Caco-2 (cell line): ENCODE measurements around the gene TRPM2. TPM values are rescaled to one million over a fixed set of nuclear protein-coding genes. Genes with fewer than 3 reads are reported as not detected.
A peak's percentile ranks its signal among the peaks of the same experiment; 100 is the strongest.

Experiments used
- BruUV-seq: library from RNA; stranded (reverse); fragments of 400-500 nt; replicated peaks from 2 replicates; lab custom pipeline; 2021; lab: Mats Ljungman, UMichigan
- CTCF ChIA-PET: fragments of 300-600 bp; sonication (Branson Sonifier 250); formaldehyde crosslinking; loops from one replicate; lab custom pipeline; 2022; ENCODE audit warnings: antibody characterized with exemption; lab: Charles Lee
- POLR2A ChIA-PET: fragments of 300-600 bp; sonication (Branson Sonifier 250); formaldehyde crosslinking; loops from one replicate; lab custom pipeline; 2022; ENCODE audit warnings: antibody characterized with exemption; lab: Charles Lee
- DNase-seq, 2 experiments: peaks; one replicate each; pipeline versions ENCODE4 v3.0.0 to v3.0.0-alpha.2; 2020 to 2022
- H3K27me3 ChIP-seq: replicated peaks from 2 replicates; pipeline ENCODE4 v1.6.0; 2011; ENCODE audit warnings: low read length; ENCODE audit not compliant: control insufficient read depth, insufficient read depth
- H3K36me3 ChIP-seq: 2 replicates; pipeline ENCODE4 v1.5.1; 2011; ENCODE audit warnings: low read length; ENCODE audit not compliant: control insufficient read depth, insufficient read depth
- H3K4me1 ChIP-seq: fragments of 250-450 bp; sonication (Bioruptor Pico); 2 replicates; pipeline ENCODE4 v1.5.1; 2020; ENCODE audit warnings: mild to moderate bottlenecking
- H3K4me3 ChIP-seq: 2 replicates; pipeline ENCODE4 v1.5.1; 2011; ENCODE audit warnings: low read depth, mild to moderate bottlenecking, control low read depth, low read length
- H3K9me3 ChIP-seq: fragments of 250-450 bp; sonication (Bioruptor Pico); 2 replicates; pipeline ENCODE4 v1.5.1; 2020; ENCODE audit warnings: mild to moderate bottlenecking, moderate library complexity
- H3K27ac Mint-ChIP-seq: one replicate; pipeline ENCODE4 v1.8.0; 2022; ENCODE audit warnings: mixed read lengths; ENCODE audit not compliant: unreplicated experiment
- H3K27me3 Mint-ChIP-seq: one replicate; pipeline ENCODE4 v1.8.0; 2022; ENCODE audit warnings: mixed read lengths; ENCODE audit not compliant: insufficient read depth, unreplicated experiment
- H3K36me3 Mint-ChIP-seq: one replicate; pipeline ENCODE4 v1.8.0; 2022; ENCODE audit warnings: mild to moderate bottlenecking, mixed read lengths; ENCODE audit not compliant: insufficient read depth, unreplicated experiment
- H3K4me1 Mint-ChIP-seq: one replicate; pipeline ENCODE4 v1.8.0; 2022; ENCODE audit warnings: low read depth, mixed read lengths; ENCODE audit not compliant: unreplicated experiment
- H3K4me3 Mint-ChIP-seq: one replicate; pipeline ENCODE4 v1.8.0; 2022; ENCODE audit warnings: mild to moderate bottlenecking, moderate library complexity, mixed read lengths; ENCODE audit not compliant: unreplicated experiment
- H3K9me3 Mint-ChIP-seq: one replicate; pipeline ENCODE4 v1.8.0; 2022; ENCODE audit warnings: mixed read lengths; ENCODE audit not compliant: unreplicated experiment
- intact Hi-C: fragments of 100-400 bp; cut with micrococcal nuclease; formaldehyde crosslinking; loops from one replicate; pipeline ENCODE4 v1.10.0; 2022; ENCODE audit not compliant: unreplicated experiment
- total RNA-seq: library from RNA; stranded (reverse); gene quantifications from 2 replicates; pipeline ENCODE4 v1.2.3, GENCODE V29; 2022
- TF ChIP-seq, protein P1 (sequence below), 2 experiments: fragments of 200-600 bp in 1 of 2; IDR thresholded peaks; 1 replicate in 1 of 2; 2 replicates in 1 of 2; pipeline versions ENCODE4 v1.5.1 to v1.8.0; 2011 to 2022; ENCODE audit warnings: antibody characterized with exemption in 1 of 2, control low read depth in 1 of 2, inconsistent platforms in 1 of 2, low read depth in 1 of 2, low read length in 1 of 2, mild to moderate bottlenecking in 1 of 2, moderate library complexity in 1 of 2; ENCODE audit not compliant: insufficient read depth in 1 of 2, severe bottlenecking in 1 of 2, unreplicated experiment in 1 of 2

Gene TRPM2
- total RNA-seq, 1 experiment from 2014 or later, result 0.20 TPM

GRCh38 chr21:44420416-44421205 is 67.2 kb downstream of the TRPM2 start:
- no peak for DNase-seq
- no peaks in the 10 kb centered on the region for H3K36me3 ChIP-seq
- TF ChIP-seq, protein P1, sequence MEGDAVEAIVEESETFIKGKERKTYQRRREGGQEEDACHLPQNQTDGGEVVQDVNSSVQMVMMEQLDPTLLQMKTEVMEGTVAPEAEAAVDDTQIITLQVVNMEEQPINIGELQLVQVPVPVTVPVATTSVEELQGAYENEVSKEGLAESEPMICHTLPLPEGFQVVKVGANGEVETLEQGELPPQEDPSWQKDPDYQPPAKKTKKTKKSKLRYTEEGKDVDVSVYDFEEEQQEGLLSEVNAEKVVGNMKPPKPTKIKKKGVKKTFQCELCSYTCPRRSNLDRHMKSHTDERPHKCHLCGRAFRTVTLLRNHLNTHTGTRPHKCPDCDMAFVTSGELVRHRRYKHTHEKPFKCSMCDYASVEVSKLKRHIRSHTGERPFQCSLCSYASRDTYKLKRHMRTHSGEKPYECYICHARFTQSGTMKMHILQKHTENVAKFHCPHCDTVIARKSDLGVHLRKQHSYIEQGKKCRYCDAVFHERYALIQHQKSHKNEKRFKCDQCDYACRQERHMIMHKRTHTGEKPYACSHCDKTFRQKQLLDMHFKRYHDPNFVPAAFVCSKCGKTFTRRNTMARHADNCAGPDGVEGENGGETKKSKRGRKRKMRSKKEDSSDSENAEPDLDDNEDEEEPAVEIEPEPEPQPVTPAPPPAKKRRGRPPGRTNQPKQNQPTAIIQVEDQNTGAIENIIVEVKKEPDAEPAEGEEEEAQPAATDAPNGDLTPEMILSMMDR (IDR thresholded peaks at IDR 0.05; ENCODE audit: insufficient read depth in 1 of 2, low read depth in 1 of 2, low read length in 1 of 2, severe bottlenecking in 1 of 2, unreplicated experiment in 1 of 2), result no peak
- H3K9me3 ChIP-seq, result no peaks in the 10 kb centered on the region; the same call in 1 of the 2 replicates
- Mint-ChIP-seq H3K9me3 (peaks cover 12% of the 10 kb centered on the region), H3K27ac (no peak overlapping the region), H3K36me3 (no peaks in the 10 kb centered on the region), H3K4me3 (no peak overlapping the region), H3K4me1 (no peaks in the 10 kb centered on the region), H3K27me3 (no peaks in the 10 kb centered on the region)
- no peaks in the 10 kb centered on the region for H3K27me3 ChIP-seq
- POLR2A ChIA-PET, result interaction anchor here (0.6 kb wide), 1 partner anchor 115 kb away, joined by 6 read pairs; no protein-coding TSS in a partner anchor
- H3K4me1 ChIP-seq, result no peaks in the 10 kb centered on the region
- no peak overlapping the region for H3K4me3 ChIP-seq
- CTCF ChIA-PET, result no interaction called here
- BruUV-seq, result no TSS peak
- intact Hi-C loops, result no loop called here

GRCh38 chr21:44421901-44422840 is 68.8 kb downstream of the TRPM2 start:
- Mint-ChIP-seq H3K36me3 (peaks cover 4% of the 10 kb centered on the region), H3K9me3 (peaks cover 12% of the 10 kb centered on the region), H3K4me3 (no peak overlapping the region), H3K4me1 (no peaks in the 10 kb centered on the region), H3K27ac (no peak overlapping the region), H3K27me3 (no peaks in the 10 kb centered on the region)
- Histone ChIP-seq H3K9me3 (no peaks in the 10 kb centered on the region; the same call in 1 of the 2 replicates), H3K4me3 (no peak overlapping the region), H3K36me3 (no peaks in the 10 kb centered on the region), H3K4me1 (no peaks in the 10 kb centered on the region), H3K27me3 (no peaks in the 10 kb centered on the region)
- ChIA-PET CTCF (no interaction called here), POLR2A (no interaction called here)
- TF ChIP-seq, protein P1 (IDR thresholded peaks at IDR 0.05; ENCODE audit: insufficient read depth in 1 of 2, low read depth in 1 of 2, low read length in 1 of 2, severe bottlenecking in 1 of 2, unreplicated experiment in 1 of 2), result no peak
- DNase-seq, result peak in 1 of 2 experiments; percentile 29
- no TSS peak for BruUV-seq
- intact Hi-C loops, result no loop called here

DNA sequence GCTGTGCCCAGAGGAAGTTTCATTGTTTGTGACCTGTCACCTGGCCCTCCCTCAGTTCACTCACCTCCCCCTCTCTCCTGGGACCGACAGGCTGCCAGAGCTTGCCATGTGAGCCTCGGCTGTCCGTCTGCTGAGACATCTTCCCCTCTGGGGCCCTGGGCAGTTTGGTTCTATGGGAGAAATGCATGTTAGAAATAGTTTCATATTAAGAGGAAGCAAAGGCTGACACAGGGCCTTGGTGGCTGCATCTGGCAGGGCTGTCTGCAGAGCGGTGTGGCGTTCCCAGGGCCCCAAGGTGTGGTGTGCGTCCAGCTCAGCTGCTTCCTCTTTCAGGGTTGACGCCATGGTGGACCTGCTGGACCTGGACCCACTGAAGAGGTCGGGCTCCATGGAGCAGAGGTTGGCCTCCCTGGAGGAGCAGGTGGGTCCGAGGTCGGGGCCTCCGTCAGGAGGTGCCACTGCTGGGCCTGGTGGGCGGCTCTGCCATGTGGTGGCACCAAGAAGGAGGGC is 69.9 kb downstream of the TRPM2 start:
- TF ChIP-seq, protein P1 (IDR thresholded peaks at IDR 0.05; ENCODE audit: insufficient read depth in 1 of 2, low read depth in 1 of 2, low read length in 1 of 2, severe bottlenecking in 1 of 2, unreplicated experiment in 1 of 2), result no peak
- POLR2A ChIA-PET, result no interaction called here

More for the DNA sequence above, 69.9 kb downstream of the TRPM2 start:
- peak in 1 of 2 experiments; percentile 14 for DNase-seq
- intact Hi-C loops, result no loop called here
- no peak overlapping the region for H3K4me3 ChIP-seq
- Mint-ChIP-seq H3K36me3 (peaks cover 4% of the 10 kb centered on the region), H3K27ac (no peak overlapping the region), H3K27me3 (no peaks in the 10 kb centered on the region), H3K4me3 (no peak overlapping the region), H3K9me3 (peaks cover 12% of the 10 kb centered on the region), H3K4me1 (no peaks in the 10 kb centered on the region)
- CTCF ChIA-PET, result no interaction called here
- H3K27me3 ChIP-seq, result no peaks in the 10 kb centered on the region
- H3K4me1 ChIP-seq, result no peaks in the 10 kb centered on the region
- BruUV-seq, result no TSS peak
- no peaks in the 10 kb centered on the region for H3K36me3 ChIP-seq
- H3K9me3 ChIP-seq, result no peaks in the 10 kb centered on the region; the same call in 1 of the 2 replicates
